ENCODE measurements around the gene TAGLN2.

- TF ChIP-seq GATA3 (IDR thresholded peaks at IDR 0.05; ENCODE audit: low read depth, low read length) (no peak), GATA2 (IDR thresholded peaks at IDR 0.05; ENCODE audit: low read depth, low read length) (no peak)
These were observed 11.7 kb downstream of the TAGLN2 start for GRCh38 chr1:159913451-159914192.

Measured in SH-SY5Y (cell line).